HepG2 (cell line): ENCODE results near the gene CACNA1G. TPM values are rescaled to one million over a fixed set of nuclear protein-coding genes. Genes with fewer than 3 reads are reported as not detected.

ENCODE experiments used
- ARNTL ChIP-seq: sonication (generic); formaldehyde crosslinking; IDR thresholded peaks from 2 replicates; pipeline ENCODE4 v1.4.0; 2020; ENCODE audit warnings: mild to moderate bottlenecking, missing genetic modification reagents
- ATF6 ChIP-seq: sonication (generic); formaldehyde crosslinking; conservative IDR thresholded peaks from 2 replicates; pipeline ENCODE4 v1.4.0; 2020; ENCODE audit warnings: missing genetic modification reagents
- EED ChIP-seq: sonication (generic); formaldehyde crosslinking; IDR thresholded peaks from 2 replicates; pipeline ENCODE4 v1.5.0; 2020; ENCODE audit warnings: mild to moderate bottlenecking, missing genetic modification reagents
- FUBP1 ChIP-seq: sonication (generic); formaldehyde crosslinking; IDR thresholded peaks from 2 replicates; pipeline ENCODE4 v1.5.1; 2020; ENCODE audit warnings: missing genetic modification reagents, mild to moderate bottlenecking, borderline replicate concordance
- MED8 ChIP-seq: sonication (generic); formaldehyde crosslinking; IDR thresholded peaks from 2 replicates; pipeline ENCODE4 v1.8.1; 2023; ENCODE audit warnings: mild to moderate bottlenecking, missing genetic modification reagents; ENCODE audit not compliant: insufficient replicate concordance
- NFE2L2 ChIP-seq: fragments of 150-350 bp; IDR thresholded peaks from 2 replicates; pipeline ENCODE4 v1.6.1; 2014; ENCODE audit warnings: low read length
- TARDBP ChIP-seq: sonication (generic); formaldehyde crosslinking; IDR thresholded peaks from 2 replicates; pipeline ENCODE4 v1.8.0; 2022; ENCODE audit warnings: mild to moderate bottlenecking, missing genetic modification reagents
- TBP ChIP-seq: sonication (generic); formaldehyde crosslinking; IDR thresholded peaks from 2 replicates; pipeline ENCODE4 v1.5.0; 2020; ENCODE audit warnings: missing genetic modification reagents
- THAP11 ChIP-seq: IDR thresholded peaks from 2 replicates; pipeline ENCODE4 v1.6.1; 2016; ENCODE audit warnings: missing biosample characterization, missing genetic modification reagents
- ZNF512B ChIP-seq: sonication (generic); formaldehyde crosslinking; IDR thresholded peaks from 2 replicates; pipeline ENCODE4 v1.5.1; 2020; ENCODE audit warnings: missing genetic modification reagents, mild to moderate bottlenecking, borderline replicate concordance
- ZNF563 ChIP-seq: sonication (generic); formaldehyde crosslinking; IDR thresholded peaks from 2 replicates; pipeline ENCODE4 v1.8.0; 2022; ENCODE audit warnings: mild to moderate bottlenecking, moderate library complexity, missing genetic modification reagents
- ZNF629 ChIP-seq: sonication (generic); formaldehyde crosslinking; conservative IDR thresholded peaks from 2 replicates; pipeline ENCODE4 v1.5.0; 2020; ENCODE audit warnings: missing genetic modification reagents
- ZNF788 ChIP-seq: sonication (generic); formaldehyde crosslinking; IDR thresholded peaks from 2 replicates; pipeline ENCODE4 v1.5.0; 2020; ENCODE audit warnings: mild to moderate bottlenecking, missing genetic modification reagents, borderline replicate concordance
- polyA plus RNA-seq, 8 experiments: library from polyadenylated mRNA; depleted of rRNA in 3 of 8; stranded (reverse) in 7 of 8; unstranded in 1 of 8; fragments of >200 nt; fragmentation: Illumina TruSeq in 4 of 8; extraction: Trizol in 4 of 8; gene quantifications; 2 replicates each; pipeline versions ENCODE4 v1.2.1 to v1.2.3, GENCODE V29; 2011 to 2016; ENCODE audit warnings: low read depth in 4 of 8, missing spikeins in 1 of 8, mixed read lengths in 1 of 8; ENCODE audit not compliant: insufficient read depth in 1 of 8
- total RNA-seq, 5 experiments: library from RNA; depleted of rRNA; stranded (reverse); fragments of >200 nt; fragmentation: Illumina TruSeq; extraction: Trizol; gene quantifications; 2 replicates each; pipeline ENCODE4 v1.2.3, GENCODE V29; 2016; ENCODE audit warnings: low read depth in 1 of 5
- TF ChIP-seq, protein P1 (sequence below): sonication (generic); formaldehyde crosslinking; IDR thresholded peaks from 2 replicates; pipeline ENCODE4 v1.9.0; 2021; ENCODE audit warnings: missing genetic modification reagents, borderline replicate concordance
- TF ChIP-seq, protein P2 (sequence below): sonication (generic); formaldehyde crosslinking; IDR thresholded peaks from 2 replicates; pipeline ENCODE4 v1.5.0; 2020; ENCODE audit warnings: missing genetic modification reagents

CACNA1G gene
- total and polyA plus RNA-seq, 2 of the 13 experiments (the other 11 are each of a cell fraction or from before 2014, with no cell fraction given): 0.02 TPM; not detected in 1

- TF ChIP-seq TARDBP (CRISPR knock-in tag): no peak
- no peak for TF ChIP-seq FUBP1
- no peak for TF ChIP-seq ZNF512B (CRISPR knock-in tag)
- no peak for TF ChIP-seq ZNF629
- no peak for TF ChIP-seq MED8 (CRISPR knock-in tag)
- no peak for TF ChIP-seq ATF6 (CRISPR knock-in tag)
- no peak for TF ChIP-seq NFE2L2
- TF ChIP-seq THAP11 (CRISPR knock-in tag): no peak
- TF ChIP-seq ZNF563: no peak
- TF ChIP-seq ZNF788 (CRISPR knock-in tag): peak; percentile 55; the same call in 1 of the 2 replicates
- TF ChIP-seq, protein P1, sequence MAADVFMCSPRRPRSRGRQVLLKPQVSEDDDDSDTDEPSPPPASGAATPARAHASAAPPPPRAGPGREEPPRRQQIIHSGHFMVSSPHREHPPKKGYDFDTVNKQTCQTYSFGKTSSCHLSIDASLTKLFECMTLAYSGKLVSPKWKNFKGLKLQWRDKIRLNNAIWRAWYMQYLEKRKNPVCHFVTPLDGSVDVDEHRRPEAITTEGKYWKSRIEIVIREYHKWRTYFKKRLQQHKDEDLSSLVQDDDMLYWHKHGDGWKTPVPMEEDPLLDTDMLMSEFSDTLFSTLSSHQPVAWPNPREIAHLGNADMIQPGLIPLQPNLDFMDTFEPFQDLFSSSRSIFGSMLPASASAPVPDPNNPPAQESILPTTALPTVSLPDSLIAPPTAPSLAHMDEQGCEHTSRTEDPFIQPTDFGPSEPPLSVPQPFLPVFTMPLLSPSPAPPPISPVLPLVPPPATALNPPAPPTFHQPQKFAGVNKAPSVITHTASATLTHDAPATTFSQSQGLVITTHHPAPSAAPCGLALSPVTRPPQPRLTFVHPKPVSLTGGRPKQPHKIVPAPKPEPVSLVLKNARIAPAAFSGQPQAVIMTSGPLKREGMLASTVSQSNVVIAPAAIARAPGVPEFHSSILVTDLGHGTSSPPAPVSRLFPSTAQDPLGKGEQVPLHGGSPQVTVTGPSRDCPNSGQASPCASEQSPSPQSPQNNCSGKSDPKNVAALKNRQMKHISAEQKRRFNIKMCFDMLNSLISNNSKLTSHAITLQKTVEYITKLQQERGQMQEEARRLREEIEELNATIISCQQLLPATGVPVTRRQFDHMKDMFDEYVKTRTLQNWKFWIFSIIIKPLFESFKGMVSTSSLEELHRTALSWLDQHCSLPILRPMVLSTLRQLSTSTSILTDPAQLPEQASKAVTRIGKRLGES: no peak
- no peak for TF ChIP-seq TBP (CRISPR knock-in tag)
- 0 out of 2 replicates have a peak, but pooled peaks have one; percentile 44 for TF ChIP-seq EED (CRISPR knock-in tag)
- TF ChIP-seq, protein P2, sequence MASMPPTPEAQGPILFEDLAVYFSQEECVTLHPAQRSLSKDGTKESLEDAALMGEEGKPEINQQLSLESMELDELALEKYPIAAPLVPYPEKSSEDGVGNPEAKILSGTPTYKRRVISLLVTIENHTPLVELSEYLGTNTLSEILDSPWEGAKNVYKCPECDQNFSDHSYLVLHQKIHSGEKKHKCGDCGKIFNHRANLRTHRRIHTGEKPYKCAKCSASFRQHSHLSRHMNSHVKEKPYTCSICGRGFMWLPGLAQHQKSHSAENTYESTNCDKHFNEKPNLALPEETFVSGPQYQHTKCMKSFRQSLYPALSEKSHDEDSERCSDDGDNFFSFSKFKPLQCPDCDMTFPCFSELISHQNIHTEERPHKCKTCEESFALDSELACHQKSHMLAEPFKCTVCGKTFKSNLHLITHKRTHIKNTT (CRISPR knock-in tag): no peak
- TF ChIP-seq ARNTL (CRISPR knock-in tag): no peak
These were observed 78.6 kb downstream of the CACNA1G start (continued) for GRCh38 chr17:50638966-50639713.
